ENCODE results near the gene SLC4A1AP. TPM values are rescaled to one million over a fixed set of nuclear protein-coding genes. Genes with fewer than 3 reads are reported as not detected.

SLC4A1AP gene
- total and polyA plus RNA-seq, 10 of the 15 experiments (the other 5 are each of a cell fraction or from before 2014, with no cell fraction given): 6.5 to 30.1 (median 21.5) TPM

- POLR2A ChIA-PET: interaction anchor here (0.9 kb wide), 1 partner anchor 11 kb away, joined by 5 read pairs; no protein-coding TSS in a partner anchor
These were observed 59.9 kb downstream of the SLC4A1AP start for GRCh38 chr2:27723372-27724144.

More at GRCh38 chr2:27723372-27724144, 59.9 kb downstream of the SLC4A1AP start:
- RAD21 ChIA-PET (ENCODE audit: unreplicated experiment): interaction anchor here (1.4 kb wide), 1 partner anchor 694 kb away, joined by 3 read pairs; no protein-coding TSS in a partner anchor
- Histone ChIP-seq H2AFZ (ENCODE audit: control insufficient read depth, low read depth, low read length) (no peak overlapping the region), H3K4me3 (no peak overlapping the region), H3K79me2 (ENCODE audit: control insufficient read depth, insufficient read depth, low read length) (no peaks in the 10 kb centered on the region), H3K9me3 (replicated peaks; ENCODE audit: control insufficient read depth, insufficient read depth, low read length) (no peaks in the 10 kb centered on the region), H3K4me1 (ENCODE audit: control insufficient read depth, insufficient read depth, low read length) (no peaks in the 10 kb centered on the region), H3K4me2 (ENCODE audit: control insufficient read depth, insufficient read depth) (no peak overlapping the region), H3K9ac (ENCODE audit: control insufficient read depth, insufficient read depth, low read length) (no peak overlapping the region), H3K27ac (ENCODE audit: control insufficient read depth, insufficient read depth) (no peak overlapping the region), H3K36me3 (ENCODE audit: control insufficient read depth in 2 of 2, insufficient read depth in 2 of 2, low read length in 1 of 2) (no peaks in the 10 kb centered on the region), H4K20me1 (ENCODE audit: control insufficient read depth, insufficient read depth) (no peaks in the 10 kb centered on the region), H3K27me3 (replicated peaks in 1 of 2; ENCODE audit: control insufficient read depth in 2 of 2, insufficient read depth in 2 of 2, low read length in 1 of 2) (no peaks in the 10 kb centered on the region; a peak in 1 of 4 replicates)
- intact Hi-C loops (cut with micrococcal nuclease; ENCODE audit: unreplicated experiment): no loop called here
- in situ Hi-C loops (cut with MboI): no loop called here
- BruUV-seq (replicated peaks): no TSS peak
- peak; percentile 69 for FAIRE-seq
- no peak for TF ChIP-seq SREBF1 (IDR thresholded peaks at IDR 0.05; ENCODE audit: low read length)
- TF ChIP-seq CTCF (IDR thresholded peaks at IDR 0.05 in 2 of 3, conservative IDR thresholded peaks at IDR 0.05 in 1 of 3; ENCODE audit: control insufficient read depth in 2 of 3, extremely low read depth in 1 of 3, insufficient read depth in 1 of 3, low read depth in 3 of 3, low read length in 3 of 3): peak; percentile 56 to 77 (median 70)
- peak; percentile 27; the same call in 1 of the 2 replicates for TF ChIP-seq SMC3 (IDR thresholded peaks at IDR 0.05; ENCODE audit: borderline replicate concordance, low read length)
- no peak for TF ChIP-seq LARP7 (IDR thresholded peaks at IDR 0.05)
- TF ChIP-seq RAD21 (IDR thresholded peaks at IDR 0.05; ENCODE audit: insufficient read depth, low read depth, low read length): peak; percentile 56
- ATAC-seq: peak; percentile 81
- WGBS (ENCODE audit: insufficient coverage, insufficient replicate concordance, low lambda C conversion rate, missing lambda C conversion rate): 33% methylated on average over 11 of the region's 11 CpGs
- CTCF ChIA-PET: interaction anchor here (0.7 to 3.6 kb wide), 18 partner anchors 9 to 729 kb away, joined by 3 to 23 read pairs (median 4); no protein-coding TSS in a partner anchor
- SMC1A ChIA-PET (ENCODE audit: uncharacterized antibody, unreplicated experiment): interaction anchor here (0.6 to 1.6 kb wide), 7 partner anchors 20 to 696 kb away, joined by 3 to 7 read pairs (median 4); no protein-coding TSS in a partner anchor
- DNase-seq (ENCODE audit: low read depth, low spot score): no peak
